ENCODE measurements around the gene EGFL6.
"Not testable (repeated sequence)": the region's sequence is repeated elsewhere in the genome, so short reads cannot be mapped to it uniquely, and the experiment has no call there.

The EGFL6 gene

GRCh38 chrX:13651150-13651549 is 81.7 kb downstream of the EGFL6 start:
- no peak for DNase-seq (ENCODE audit: extremely low read depth in 1 of 2, low read depth in 1 of 2)

- no peak for DNase-seq (ENCODE audit: extremely low read depth in 1 of 2, low read depth in 1 of 2)
Observed at GRCh38 chrX:13652287-13652793, 82.9 kb downstream of the EGFL6 start.

- peak; percentile 82 to 88 for DNase-seq (ENCODE audit: extremely low read depth in 1 of 2, low read depth in 1 of 2)
Observed at GRCh38 chrX:13652850-13653693, 83.7 kb downstream of the EGFL6 start, which contains the start of gene TCEANC. Gene TCEANC (plus strand): TSS chrX:13653141. CDS start chrX:13662509, 9,368 bp downstream.

- no peak for DNase-seq (ENCODE audit: extremely low read depth in 1 of 2, low read depth in 1 of 2)
Observed at GRCh38 chrX:13654116-13654515, 84.7 kb downstream of the EGFL6 start.

GRCh38 chrX:13655674-13656073 is 86.3 kb downstream of the EGFL6 start:
- no peak for DNase-seq (ENCODE audit: extremely low read depth in 1 of 2, low read depth in 1 of 2)

GRCh38 chrX:13658602-13659001 is 89.2 kb downstream of the EGFL6 start:
- no peak for DNase-seq (ENCODE audit: extremely low read depth in 1 of 2, low read depth in 1 of 2)

GRCh38 chrX:13659063-13659462 is 89.7 kb downstream of the EGFL6 start:
- DNase-seq (ENCODE audit: extremely low read depth in 1 of 2, low read depth in 1 of 2): no peak

- DNase-seq (ENCODE audit: extremely low read depth in 1 of 2, low read depth in 1 of 2): no peak
Observed at GRCh38 chrX:13661735-13662288, 92.4 kb downstream of the EGFL6 start.

- DNase-seq (ENCODE audit: extremely low read depth in 1 of 2, low read depth in 1 of 2): no peak
Observed at GRCh38 chrX:13662355-13662791, 93.0 kb downstream of the EGFL6 start.

GRCh38 chrX:13664020-13664419 is 94.6 kb downstream of the EGFL6 start:
- DNase-seq (ENCODE audit: extremely low read depth in 1 of 2, low read depth in 1 of 2): no peak

GRCh38 chrX:13666836-13667235 is 97.4 kb downstream of the EGFL6 start:
- DNase-seq (ENCODE audit: extremely low read depth in 1 of 2, low read depth in 1 of 2): no peak

GRCh38 chrX:13667919-13668318 is 98.5 kb downstream of the EGFL6 start:
- DNase-seq (ENCODE audit: extremely low read depth in 1 of 2, low read depth in 1 of 2): no peak

GRCh38 chrX:13669246-13669737 is 99.9 kb downstream of the EGFL6 start:
- no peak for DNase-seq (ENCODE audit: extremely low read depth in 1 of 2, low read depth in 1 of 2)

GRCh38 chrX:13669755-13670154 is 100.4 kb downstream of the EGFL6 start:
- DNase-seq (ENCODE audit: extremely low read depth in 1 of 2, low read depth in 1 of 2): not testable (repeated sequence)

GRCh38 chrX:13670197-13670596 is 100.8 kb downstream of the EGFL6 start:
- no peak for DNase-seq (ENCODE audit: extremely low read depth in 1 of 2, low read depth in 1 of 2)

- DNase-seq (ENCODE audit: extremely low read depth in 1 of 2, low read depth in 1 of 2): no peak
Observed at GRCh38 chrX:13673016-13673415, 103.6 kb downstream of the EGFL6 start.

- DNase-seq (ENCODE audit: extremely low read depth in 1 of 2, low read depth in 1 of 2): no peak
Observed at GRCh38 chrX:13676885-13677284, 107.5 kb downstream of the EGFL6 start.

GRCh38 chrX:13679700-13680099 is 110.3 kb downstream of the EGFL6 start:
- DNase-seq (ENCODE audit: extremely low read depth in 1 of 2, low read depth in 1 of 2): not testable (repeated sequence)

- DNase-seq (ENCODE audit: extremely low read depth in 1 of 2, low read depth in 1 of 2): no peak
Observed at GRCh38 chrX:13681595-13681994, 112.2 kb downstream of the EGFL6 start.
